GM23248 (cell line): ENCODE data around the gene MKKS.

Experiments
- EZH2 ChIP-seq: fragments of 200-600 bp; sonication (generic); IDR thresholded peaks from 2 replicates; pipeline ENCODE4 v1.6.1; 2018; ENCODE audit warnings: antibody characterized with exemption, mild to moderate bottlenecking; ENCODE audit not compliant: insufficient read depth, poor library complexity, severe bottlenecking
- EZH2phosphoT487 ChIP-seq: fragments of 200-600 bp; sonication (generic); IDR thresholded peaks from 2 replicates; pipeline ENCODE4 v1.6.1; 2018; ENCODE audit warnings: antibody characterized with exemption, moderate library complexity, mild to moderate bottlenecking, low read depth; ENCODE audit not compliant: insufficient read depth

DNA sequence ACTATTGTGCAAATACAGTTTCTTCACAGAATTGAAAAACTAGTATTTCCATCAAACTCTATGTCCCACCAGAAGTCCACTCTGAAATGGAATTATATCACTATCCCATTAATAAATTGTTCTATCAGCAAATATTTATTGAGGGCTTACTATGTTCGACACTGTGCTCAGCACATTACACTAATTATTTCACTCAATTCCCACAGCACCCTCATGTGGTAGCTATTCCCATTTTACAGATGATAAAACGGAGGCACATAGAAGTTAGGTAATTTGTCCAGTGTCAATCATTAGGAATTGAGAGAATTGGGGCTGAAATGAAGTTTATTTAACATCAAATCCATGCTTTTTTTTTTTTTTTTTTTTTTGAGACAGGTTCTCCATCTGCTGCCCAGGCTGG lies 52.5 kb downstream of the MKKS start:
- TF ChIP-seq EZH2 (no peak), EZH2phosphoT487 (no peak)
